H9 (cell line): Measurements from ENCODE around the gene TSC22D3. TPM values are rescaled to one million over a fixed set of nuclear protein-coding genes. Genes with fewer than 3 reads are reported as not detected.

Experiments
- DNase-seq: peaks from one replicate; pipeline ENCODE4 v3.0.0-alpha.2; 2017
- H2AFZ ChIP-seq: one replicate; pipeline ENCODE4 v1.6.1; 2013; ENCODE audit warnings: mild to moderate bottlenecking, low read length, control low read depth, moderate library complexity
- H2AK5ac ChIP-seq: 2 replicates; pipeline ENCODE4 v1.6.1; 2013; ENCODE audit warnings: low read length, control low read depth, mixed read lengths; ENCODE audit not compliant: insufficient read length
- H2BK120ac ChIP-seq: one replicate; pipeline ENCODE4 v1.6.1; 2013; ENCODE audit warnings: low read depth, mild to moderate bottlenecking, low read length, control low read depth, inconsistent platforms; ENCODE audit not compliant: poor library complexity, severe bottlenecking
- H2BK12ac ChIP-seq: 2 replicates; pipeline ENCODE4 v1.6.1; 2013; ENCODE audit warnings: low read length, control low read depth, mixed read lengths, low read depth; ENCODE audit not compliant: insufficient read length
- H2BK15ac ChIP-seq: 2 replicates; pipeline ENCODE4 v1.6.1; 2013; ENCODE audit warnings: low read depth, low read length, control low read depth
- H2BK20ac ChIP-seq: one replicate; pipeline ENCODE4 v1.6.1; 2013; ENCODE audit warnings: low read depth, mild to moderate bottlenecking, low read length, control low read depth, inconsistent platforms; ENCODE audit not compliant: poor library complexity, severe bottlenecking
- H2BK5ac ChIP-seq: 2 replicates; pipeline ENCODE4 v1.6.1; 2013; ENCODE audit warnings: low read length, control low read depth, mixed read lengths; ENCODE audit not compliant: insufficient read length
- H3K14ac ChIP-seq: 2 replicates; pipeline ENCODE4 v1.6.1; 2013; ENCODE audit warnings: low read length, control low read depth; ENCODE audit not compliant: insufficient read depth
- H3K18ac ChIP-seq: 2 replicates; pipeline ENCODE4 v1.6.1; 2013; ENCODE audit warnings: low read depth, mild to moderate bottlenecking, mixed read lengths, low read length, control low read depth; ENCODE audit not compliant: insufficient read length
- H3K23ac ChIP-seq: 2 replicates; pipeline ENCODE4 v1.6.1; 2013; ENCODE audit warnings: low read length, control low read depth, mixed read lengths, low read depth; ENCODE audit not compliant: insufficient read length
- H3K23me2 ChIP-seq: 2 replicates; pipeline ENCODE4 v1.6.1; 2013; ENCODE audit warnings: low read depth, mild to moderate bottlenecking, mixed read lengths, low read length, control low read depth; ENCODE audit not compliant: insufficient read length, poor library complexity, severe bottlenecking
- H3K27ac ChIP-seq: 2 replicates; pipeline ENCODE4 v1.5.1; 2013; ENCODE audit warnings: low read length, control low read depth, mixed read lengths, low read depth; ENCODE audit not compliant: insufficient read length
- H3K27me3 ChIP-seq: 2 replicates; pipeline ENCODE4 v1.6.1; 2013; ENCODE audit warnings: low read length, control low read depth, inconsistent platforms; ENCODE audit not compliant: insufficient read depth
- H3K4ac ChIP-seq: 2 replicates; pipeline ENCODE4 v1.6.1; 2013; ENCODE audit warnings: low read depth, mild to moderate bottlenecking, control low read depth, inconsistent platforms, low read length, moderate library complexity
- H3K4me1 ChIP-seq: 2 replicates; pipeline ENCODE4 v1.6.1; 2013; ENCODE audit warnings: low read length, control low read depth, inconsistent platforms; ENCODE audit not compliant: insufficient read depth
- H3K4me2 ChIP-seq: 2 replicates; pipeline ENCODE4 v1.6.1; 2013; ENCODE audit warnings: low read length, control low read depth, mixed read lengths; ENCODE audit not compliant: insufficient read length, insufficient read depth
- H3K56ac ChIP-seq: 2 replicates; pipeline ENCODE4 v1.6.1; 2013; ENCODE audit warnings: low read depth, mild to moderate bottlenecking, mixed read lengths, low read length, control low read depth; ENCODE audit not compliant: insufficient read length
- H3K79me1 ChIP-seq: 2 replicates; pipeline ENCODE4 v1.6.1; 2013; ENCODE audit warnings: low read depth, mild to moderate bottlenecking, moderate library complexity, low read length, control low read depth, inconsistent platforms; ENCODE audit not compliant: insufficient read depth, poor library complexity, severe bottlenecking
- H3K79me2 ChIP-seq: 2 replicates; pipeline ENCODE4 v1.6.1; 2013; ENCODE audit warnings: low read length, control low read depth, inconsistent platforms; ENCODE audit not compliant: insufficient read depth
- H3K9ac ChIP-seq: 2 replicates; pipeline ENCODE4 v1.6.1; 2013; ENCODE audit warnings: low read length, control low read depth, mixed read lengths; ENCODE audit not compliant: insufficient read length; ENCODE audit errors: extremely low read depth
- H3K9me3 ChIP-seq: one replicate; pipeline ENCODE4 v1.6.1; 2013; ENCODE audit warnings: low read depth, low read length, inconsistent platforms; ENCODE audit not compliant: control insufficient read depth
- H3T11ph ChIP-seq: one replicate; pipeline ENCODE4 v1.6.1; 2013; ENCODE audit warnings: mild to moderate bottlenecking, low read length, control low read depth, inconsistent platforms
- H4K20me1 ChIP-seq: one replicate; pipeline ENCODE4 v1.6.1; 2013; ENCODE audit not compliant: control insufficient read depth, insufficient read length, insufficient read depth
- H4K5ac ChIP-seq: 2 replicates; pipeline ENCODE4 v1.6.1; 2013; ENCODE audit warnings: low read depth, mild to moderate bottlenecking, mixed read lengths, low read length, control low read depth; ENCODE audit not compliant: insufficient read length
- H4K8ac ChIP-seq: replicated peaks from 2 replicates; pipeline ENCODE4 v1.6.1; 2013; ENCODE audit warnings: low read length, control low read depth, mixed read lengths, low read depth; ENCODE audit not compliant: insufficient read length
- H4K91ac ChIP-seq: 2 replicates; pipeline ENCODE4 v1.6.1; 2013; ENCODE audit warnings: low read depth, mild to moderate bottlenecking, moderate library complexity, mixed read lengths, low read length, control low read depth; ENCODE audit not compliant: insufficient read length
- H3K27ac Mint-ChIP-seq, 3 experiments: 2 replicates in 2 of 3; 3 replicates in 1 of 3; pipeline ENCODE4 v1.8.0; 2020 to 2021; ENCODE audit warnings: mixed read lengths in 3 of 3, mild to moderate bottlenecking in 1 of 3, moderate library complexity in 1 of 3
- H3K27me3 Mint-ChIP-seq: 2 replicates; pipeline ENCODE4 v1.8.0; 2021; ENCODE audit warnings: low read depth, mild to moderate bottlenecking, moderate library complexity, mixed read lengths
- H3K36me3 Mint-ChIP-seq, 3 experiments: 2 replicates in 2 of 3; 3 replicates in 1 of 3; pipeline ENCODE4 v1.8.0; 2020 to 2021; ENCODE audit warnings: low read depth in 3 of 3, mixed read lengths in 3 of 3; ENCODE audit not compliant: insufficient read depth in 1 of 3
- H3K4me1 Mint-ChIP-seq, 2 experiments: 2 replicates each; pipeline ENCODE4 v1.8.0; 2020; ENCODE audit warnings: mixed read lengths in 2 of 2
- H3K4me3 Mint-ChIP-seq, 2 experiments: 2 replicates in 1 of 2; 3 replicates in 1 of 2; pipeline ENCODE4 v1.8.0; 2020 to 2021; ENCODE audit warnings: mild to moderate bottlenecking in 2 of 2, mixed read lengths in 2 of 2, moderate library complexity in 1 of 2
- H3K9me3 Mint-ChIP-seq, 2 experiments: 2 replicates in 1 of 2; 3 replicates in 1 of 2; pipeline ENCODE4 v1.8.0; 2020; ENCODE audit warnings: mild to moderate bottlenecking in 2 of 2, mixed read lengths in 2 of 2, moderate library complexity in 1 of 2
- WGBS: extraction: QIAGEN DNeasy Blood & Tissue Kit; methylation state at CpG from one replicate; pipeline ENCODE4 v1.1.7; 2013; ENCODE audit warnings: missing lambda C conversion rate, low lambda C conversion rate, mixed read lengths; ENCODE audit not compliant: insufficient read length; ENCODE audit errors: extremely low coverage; 5-methylcytosine and 5-hydroxymethylcytosine counted together
- total RNA-seq: library from RNA; stranded (reverse); gene quantifications from 2 replicates; pipeline ENCODE4 v1.2.1, GENCODE V29; 2021
- TF ChIP-seq, protein P1 (sequence below): fragments of 200-600 bp; sonication (generic); conservative IDR thresholded peaks from 3 replicates; pipeline ENCODE4 v1.8.0; 2021; ENCODE audit warnings: antibody characterized with exemption, mild to moderate bottlenecking

TSC22D3 gene
- total RNA-seq, 1 experiment from 2014 or later = 10.5 TPM

DNA sequence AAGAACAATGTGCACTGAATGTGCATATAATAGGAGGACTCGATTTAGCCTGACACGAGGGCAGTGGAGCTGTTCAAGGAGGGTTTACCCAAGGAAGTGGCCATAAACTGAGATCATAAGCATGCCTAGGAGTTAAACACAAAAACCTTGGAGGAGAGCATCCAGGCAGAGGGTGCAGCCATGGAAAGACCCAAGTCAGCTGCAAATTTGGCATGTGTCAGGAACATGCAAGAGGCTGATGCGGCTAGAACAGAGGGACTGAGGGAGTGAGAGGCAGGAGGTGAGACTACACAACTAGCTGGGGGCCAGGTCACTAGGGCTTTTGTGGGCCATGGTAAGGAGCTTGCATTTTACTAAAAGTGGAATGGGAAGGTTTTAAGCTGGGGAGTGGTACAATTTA is 91.7 kb downstream of the TSC22D3 start:
- DNase-seq = no peak
- Histone ChIP-seq H3K27me3 (no peaks in the 10 kb centered on the region), H4K5ac (no peak overlapping the region), H3K79me2 (no peaks in the 10 kb centered on the region), H3K14ac (no peak overlapping the region), H2BK5ac (no peak overlapping the region), H2AK5ac (no peak overlapping the region), H4K91ac (no peak overlapping the region), H2AFZ (no peak overlapping the region), H2BK20ac (no peak overlapping the region), H3T11ph (no peak overlapping the region), H3K4ac (no peak overlapping the region), H2BK12ac (no peak overlapping the region), H3K18ac (no peak overlapping the region), H3K27ac (no peak overlapping the region), H3K23me2 (no peaks in the 10 kb centered on the region), H3K4me1 (no peaks in the 10 kb centered on the region), H3K9ac (no peak overlapping the region), H4K8ac (no peak overlapping the region), H2BK15ac (no peak overlapping the region), H3K79me1 (no peaks in the 10 kb centered on the region), H3K4me2 (no peak overlapping the region), H2BK120ac (no peak overlapping the region), H4K20me1 (no peaks in the 10 kb centered on the region), H3K23ac (no peak overlapping the region), H3K56ac (no peak overlapping the region), H3K9me3 (no peaks in the 10 kb centered on the region)
- Mint-ChIP-seq H3K27ac (no peak overlapping the region; a peak in 1 of 7 replicates), H3K27me3 (peaks cover 6% of the 10 kb centered on the region), H3K9me3 (peaks cover 0 to 45% of the 10 kb centered on the region in 2 experiments; a peak in 2 of 5 replicates), H3K4me3 (no peak overlapping the region), H3K36me3 (no peaks in the 10 kb centered on the region; a peak in 1 of 7 replicates), H3K4me1 (no peaks in the 10 kb centered on the region)
- WGBS = no CpG with 5 or more reads among the region's 3 CpGs
- TF ChIP-seq, protein P1, sequence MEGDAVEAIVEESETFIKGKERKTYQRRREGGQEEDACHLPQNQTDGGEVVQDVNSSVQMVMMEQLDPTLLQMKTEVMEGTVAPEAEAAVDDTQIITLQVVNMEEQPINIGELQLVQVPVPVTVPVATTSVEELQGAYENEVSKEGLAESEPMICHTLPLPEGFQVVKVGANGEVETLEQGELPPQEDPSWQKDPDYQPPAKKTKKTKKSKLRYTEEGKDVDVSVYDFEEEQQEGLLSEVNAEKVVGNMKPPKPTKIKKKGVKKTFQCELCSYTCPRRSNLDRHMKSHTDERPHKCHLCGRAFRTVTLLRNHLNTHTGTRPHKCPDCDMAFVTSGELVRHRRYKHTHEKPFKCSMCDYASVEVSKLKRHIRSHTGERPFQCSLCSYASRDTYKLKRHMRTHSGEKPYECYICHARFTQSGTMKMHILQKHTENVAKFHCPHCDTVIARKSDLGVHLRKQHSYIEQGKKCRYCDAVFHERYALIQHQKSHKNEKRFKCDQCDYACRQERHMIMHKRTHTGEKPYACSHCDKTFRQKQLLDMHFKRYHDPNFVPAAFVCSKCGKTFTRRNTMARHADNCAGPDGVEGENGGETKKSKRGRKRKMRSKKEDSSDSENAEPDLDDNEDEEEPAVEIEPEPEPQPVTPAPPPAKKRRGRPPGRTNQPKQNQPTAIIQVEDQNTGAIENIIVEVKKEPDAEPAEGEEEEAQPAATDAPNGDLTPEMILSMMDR = no peak
